ENCODE results near the gene PRDM8. TPM values are rescaled to one million over a fixed set of nuclear protein-coding genes. Genes with fewer than 3 reads are reported as not detected.

PRDM8 gene
- total RNA-seq, 1 donor from 2014 or later = 15.0 TPM

DNA sequence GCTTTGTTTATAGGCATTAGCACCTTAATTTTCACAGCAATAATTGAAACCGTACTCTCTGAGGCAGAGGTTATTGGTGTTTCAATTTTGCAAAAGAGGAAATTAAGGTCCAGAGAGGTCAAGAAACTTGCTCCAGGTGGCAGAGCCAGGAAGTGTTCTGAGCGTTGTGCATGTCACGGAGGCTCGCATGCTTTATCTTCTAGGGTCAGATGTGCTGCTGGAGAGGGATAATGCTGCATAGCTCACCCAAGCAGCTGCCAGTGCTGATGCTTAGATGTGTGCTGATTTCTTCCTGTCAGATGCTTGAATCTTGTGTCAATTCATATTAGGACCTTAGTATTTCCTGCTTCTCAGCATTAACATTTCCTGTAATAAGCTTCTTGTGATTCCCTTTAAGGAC, 56.2 kb downstream of the PRDM8 start:
- Histone ChIP-seq H3K4me3 (no peak overlapping the region), H3K27me3 (no peaks in the 10 kb centered on the region), H3K36me3 (no peaks in the 10 kb centered on the region), H3K4me1 (no peaks in the 10 kb centered on the region), H3K27ac (no peak overlapping the region), H3K9me3 (no peaks in the 10 kb centered on the region)
- intact Hi-C loops (cut with DNase I) = no loop called here
- no peak for TF ChIP-seq POLR2AphosphoS5 (IDR thresholded peaks at IDR 0.05; ENCODE audit: insufficient read depth in 1 of 2, low read depth in 1 of 2)
- TF ChIP-seq POLR2A (IDR thresholded peaks at IDR 0.05) = no peak
- TF ChIP-seq, protein P1, sequence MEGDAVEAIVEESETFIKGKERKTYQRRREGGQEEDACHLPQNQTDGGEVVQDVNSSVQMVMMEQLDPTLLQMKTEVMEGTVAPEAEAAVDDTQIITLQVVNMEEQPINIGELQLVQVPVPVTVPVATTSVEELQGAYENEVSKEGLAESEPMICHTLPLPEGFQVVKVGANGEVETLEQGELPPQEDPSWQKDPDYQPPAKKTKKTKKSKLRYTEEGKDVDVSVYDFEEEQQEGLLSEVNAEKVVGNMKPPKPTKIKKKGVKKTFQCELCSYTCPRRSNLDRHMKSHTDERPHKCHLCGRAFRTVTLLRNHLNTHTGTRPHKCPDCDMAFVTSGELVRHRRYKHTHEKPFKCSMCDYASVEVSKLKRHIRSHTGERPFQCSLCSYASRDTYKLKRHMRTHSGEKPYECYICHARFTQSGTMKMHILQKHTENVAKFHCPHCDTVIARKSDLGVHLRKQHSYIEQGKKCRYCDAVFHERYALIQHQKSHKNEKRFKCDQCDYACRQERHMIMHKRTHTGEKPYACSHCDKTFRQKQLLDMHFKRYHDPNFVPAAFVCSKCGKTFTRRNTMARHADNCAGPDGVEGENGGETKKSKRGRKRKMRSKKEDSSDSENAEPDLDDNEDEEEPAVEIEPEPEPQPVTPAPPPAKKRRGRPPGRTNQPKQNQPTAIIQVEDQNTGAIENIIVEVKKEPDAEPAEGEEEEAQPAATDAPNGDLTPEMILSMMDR (IDR thresholded peaks at IDR 0.05) = no peak
- no peak for DNase-seq (ENCODE audit: extremely low spot score in 2 of 2)

Other genes with a start within 250 kb of the PRDM8 start
- 64.6 TPM for gene ANTXR2, start 124.3 kb upstream of the PRDM8 start, total RNA-seq
- gene FGF5, start 69.2 kb downstream of the PRDM8 start, total RNA-seq = not detected
- gene CFAP299, start 138.2 kb downstream of the PRDM8 start, total RNA-seq = not detected